Activated gamma-delta T cell (primary cell): ENCODE data around the gene RAB11FIP4.

Experiments
- DNase-seq: peaks from one replicate; lab custom pipeline; 2025; lab: John Stamatoyannopoulos, UW

RAB11FIP4 gene

DNA sequence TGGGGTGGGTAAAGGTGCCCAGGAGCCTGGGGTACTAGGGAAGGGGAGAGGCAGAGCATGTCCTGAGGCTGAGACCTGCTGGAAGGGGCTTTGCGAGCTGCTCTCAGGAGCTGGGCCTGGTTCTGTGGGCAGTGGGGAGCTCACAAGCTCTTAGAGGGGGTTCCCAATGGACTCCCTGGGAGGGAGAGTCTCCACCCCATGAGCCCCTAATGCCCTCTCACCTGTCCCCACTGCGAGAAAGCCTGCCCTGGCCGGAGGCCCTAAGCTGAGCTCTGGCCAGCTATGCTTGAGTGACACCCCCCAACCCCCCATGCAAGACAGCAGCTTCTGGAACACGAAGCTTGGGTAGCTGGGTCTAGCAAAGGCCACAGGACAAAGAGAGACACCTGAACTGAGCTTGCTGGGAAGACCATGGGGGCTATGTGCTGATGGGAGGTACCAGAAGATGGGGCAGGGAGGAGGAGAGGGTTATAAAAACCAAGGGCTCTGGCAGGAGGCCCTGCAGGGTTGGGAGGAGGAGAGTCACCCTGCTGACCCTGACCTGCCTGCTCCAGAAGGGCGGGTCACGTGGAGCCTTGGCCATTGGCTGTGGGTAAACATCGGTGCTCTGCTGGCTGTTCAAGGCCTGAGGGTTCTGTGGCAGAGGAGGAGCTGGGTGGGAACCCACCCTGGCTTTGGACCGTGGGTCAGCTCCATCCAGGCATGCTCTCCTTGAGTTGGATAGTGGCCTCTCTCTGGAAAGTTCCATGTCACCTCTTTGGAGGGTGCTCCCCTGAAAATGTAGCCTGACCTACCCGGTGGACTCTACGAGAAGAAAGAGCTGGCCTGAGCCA, 106.7 kb downstream of the RAB11FIP4 start:
- DNase-seq: no peak

DNA sequence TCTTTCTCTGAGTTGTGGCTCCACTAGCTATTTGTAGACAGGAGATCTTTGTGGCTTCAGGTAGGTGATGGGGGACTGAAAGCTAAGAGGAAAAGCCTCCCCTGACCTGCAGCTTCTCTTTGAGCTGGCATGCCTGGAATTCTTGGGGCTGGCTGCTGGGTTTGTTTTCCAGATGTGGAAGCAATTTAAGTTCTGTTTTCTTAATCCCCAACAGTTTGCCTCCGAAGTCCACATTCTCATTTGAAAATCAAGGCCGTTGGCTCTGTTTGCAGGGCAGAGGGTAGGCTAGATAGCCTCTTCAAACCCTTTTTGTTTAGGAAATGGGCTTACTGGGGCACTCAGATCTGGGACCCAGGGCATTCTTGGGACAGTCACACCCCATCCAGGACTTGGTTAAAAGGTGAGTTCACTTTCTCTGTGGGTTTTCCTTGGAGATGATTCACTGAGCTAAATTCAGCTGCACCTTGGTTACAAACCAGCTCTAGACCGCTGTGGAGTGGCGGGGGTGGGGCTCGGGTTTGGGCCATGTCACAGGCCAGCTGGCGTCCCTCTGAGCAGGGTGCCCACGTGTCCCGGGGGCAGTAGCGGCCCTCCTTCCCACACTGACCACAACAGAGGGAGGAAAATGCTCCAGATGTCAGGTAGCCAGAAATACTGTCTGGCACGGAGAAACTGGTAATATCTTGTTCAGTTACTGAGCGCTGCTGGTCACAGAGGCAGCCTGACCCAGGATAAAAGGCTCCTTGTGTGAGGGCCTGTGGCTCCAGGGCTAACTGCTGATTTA, 108.5 kb downstream of the RAB11FIP4 start:
- no peak for DNase-seq

DNA sequence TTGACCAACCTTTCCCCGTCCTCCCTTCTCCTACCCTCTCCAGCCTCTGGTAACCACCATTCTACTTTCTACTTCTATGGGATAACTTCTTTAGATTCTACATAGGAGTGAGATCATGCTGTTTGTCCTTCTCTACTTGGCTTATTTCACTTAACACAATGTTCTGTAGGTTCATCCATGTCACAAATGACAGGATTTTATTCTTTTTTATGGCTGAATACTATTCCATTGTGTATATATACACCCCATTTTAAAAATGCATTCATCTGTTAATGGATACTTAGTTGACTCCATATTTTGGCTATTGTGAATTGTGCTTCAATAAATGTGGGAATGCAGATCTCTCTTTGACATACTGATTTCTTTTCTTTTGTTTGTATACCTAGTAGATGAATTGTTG, 115.0 kb downstream of the RAB11FIP4 start:
- no peak for DNase-seq

DNA sequence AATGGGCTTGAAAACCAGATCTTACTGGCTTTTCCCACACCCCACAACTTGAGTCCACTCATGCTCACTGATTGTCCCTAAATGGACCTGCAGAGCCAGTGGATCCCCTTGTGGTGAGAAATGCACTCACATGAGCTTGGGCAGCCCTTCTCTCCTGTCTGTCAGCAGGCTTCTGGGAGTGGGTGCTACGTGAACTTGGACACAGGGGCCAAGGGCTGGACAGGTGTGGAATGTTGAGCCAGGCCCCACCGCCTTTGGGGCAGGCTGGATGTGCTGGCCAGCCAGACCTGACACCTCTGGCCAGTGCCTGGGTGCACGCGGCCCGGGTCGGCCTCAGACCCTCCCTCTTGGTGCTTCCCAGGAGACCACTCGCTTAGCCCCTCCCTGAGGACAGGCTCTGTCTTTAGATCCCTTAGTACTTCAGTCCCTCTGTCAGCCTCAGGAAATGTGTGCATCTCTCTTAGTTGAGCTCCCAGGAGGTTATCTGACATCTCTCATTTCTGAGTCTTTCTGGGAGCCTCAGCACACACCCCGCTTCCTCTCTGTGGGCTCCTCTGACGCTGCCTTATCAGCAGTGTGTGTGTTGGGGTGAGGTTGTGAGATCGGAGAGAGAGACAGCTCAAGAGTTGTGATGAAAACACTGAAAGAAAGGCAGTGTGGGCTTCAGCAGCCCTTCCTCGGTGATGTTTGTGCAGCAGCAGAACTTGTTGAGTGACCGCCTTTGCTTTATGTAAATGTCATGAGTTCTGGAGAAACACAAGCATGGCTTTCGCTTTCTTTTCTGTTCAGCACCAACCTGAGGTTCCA, 117.0 kb downstream of the RAB11FIP4 start:
- no peak for DNase-seq

- no peak for DNase-seq
These were observed 117.8 kb downstream of the RAB11FIP4 start for GRCh38 chr17:31509095-31509804.

DNA sequence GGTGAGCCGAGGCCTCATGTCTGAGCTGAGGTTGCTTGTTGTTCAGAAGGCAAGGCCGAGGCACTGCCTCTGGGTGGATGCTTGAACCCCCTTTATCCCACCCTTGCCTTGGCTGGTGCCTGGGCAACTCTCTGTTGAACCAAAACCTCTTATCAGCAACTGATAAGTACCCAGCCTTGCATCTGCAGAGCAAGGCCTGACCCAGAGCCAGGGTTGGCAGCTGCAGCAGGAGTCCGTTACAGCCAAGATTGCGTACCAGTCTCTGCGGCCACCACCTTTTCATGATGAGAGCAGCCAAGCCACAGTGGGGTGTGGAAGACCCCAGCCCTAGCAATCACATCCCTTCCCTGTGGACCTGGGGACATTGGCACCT, 118.3 kb downstream of the RAB11FIP4 start:
- no peak for DNase-seq

DNA sequence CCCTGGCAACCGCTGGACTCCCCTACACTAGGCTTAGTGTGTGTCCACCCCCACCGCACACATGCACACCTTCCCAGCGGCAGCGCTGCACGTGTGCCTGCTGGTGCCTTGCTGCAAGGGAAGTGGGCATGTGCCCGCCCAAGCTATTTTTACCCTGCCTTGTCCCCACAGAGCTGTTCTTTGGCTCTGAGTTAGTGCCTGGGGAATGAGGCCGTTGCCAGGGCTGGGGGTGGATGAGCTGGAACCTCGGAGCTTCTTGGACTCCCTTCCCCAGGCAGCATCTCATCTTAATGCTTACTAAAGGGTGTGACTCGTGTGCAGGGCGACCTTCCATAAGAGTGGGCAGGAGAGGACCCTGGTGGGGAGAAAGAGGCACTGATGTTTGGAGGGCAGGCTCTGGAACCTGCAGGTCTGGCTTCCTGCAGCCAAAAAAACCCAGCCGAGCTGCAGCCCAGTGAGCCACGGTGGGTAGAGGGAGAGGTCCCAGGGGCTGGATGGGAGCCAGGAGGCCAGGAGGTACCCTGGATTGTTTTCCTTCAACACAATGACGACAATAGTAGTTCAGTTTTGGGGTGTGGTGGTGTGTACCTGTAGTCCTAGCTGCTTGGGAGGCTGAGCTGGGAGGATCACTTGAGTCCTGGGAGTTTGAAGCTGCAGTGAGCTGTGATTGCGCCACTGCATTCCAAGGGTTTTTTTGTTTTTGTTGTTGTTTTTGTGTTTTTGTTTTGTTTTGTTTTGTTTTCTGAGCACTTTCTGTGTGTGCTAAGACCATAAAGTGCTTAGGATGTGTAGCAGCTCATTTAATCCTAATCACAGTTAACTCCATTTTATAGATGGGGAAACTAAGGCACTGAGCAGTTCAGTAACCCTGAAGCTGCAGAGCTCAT, 119.1 kb downstream of the RAB11FIP4 start:
- DNase-seq: no peak

DNA sequence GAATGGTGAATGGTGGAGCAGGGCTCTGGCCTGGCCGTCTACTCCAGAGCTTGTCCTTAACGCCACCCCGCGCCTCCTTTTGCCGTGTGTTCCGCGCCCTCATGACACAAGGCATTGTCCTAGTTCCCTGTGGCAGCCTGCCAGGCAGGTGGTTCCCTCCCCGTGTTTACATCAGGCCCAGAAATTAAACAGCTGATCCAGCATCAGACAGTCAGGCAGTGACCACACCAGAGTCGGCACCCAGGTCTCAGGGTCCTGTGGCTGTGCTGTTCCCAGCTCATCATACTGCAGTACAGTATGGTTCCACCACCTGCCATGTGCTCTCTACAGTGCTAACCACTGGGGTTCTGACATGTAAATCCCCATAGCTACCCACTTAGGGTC, 119.7 kb downstream of the RAB11FIP4 start:
- DNase-seq: no peak

GRCh38 chr17:31511580-31511979, 120.1 kb downstream of the RAB11FIP4 start:
- DNase-seq: no peak

DNA sequence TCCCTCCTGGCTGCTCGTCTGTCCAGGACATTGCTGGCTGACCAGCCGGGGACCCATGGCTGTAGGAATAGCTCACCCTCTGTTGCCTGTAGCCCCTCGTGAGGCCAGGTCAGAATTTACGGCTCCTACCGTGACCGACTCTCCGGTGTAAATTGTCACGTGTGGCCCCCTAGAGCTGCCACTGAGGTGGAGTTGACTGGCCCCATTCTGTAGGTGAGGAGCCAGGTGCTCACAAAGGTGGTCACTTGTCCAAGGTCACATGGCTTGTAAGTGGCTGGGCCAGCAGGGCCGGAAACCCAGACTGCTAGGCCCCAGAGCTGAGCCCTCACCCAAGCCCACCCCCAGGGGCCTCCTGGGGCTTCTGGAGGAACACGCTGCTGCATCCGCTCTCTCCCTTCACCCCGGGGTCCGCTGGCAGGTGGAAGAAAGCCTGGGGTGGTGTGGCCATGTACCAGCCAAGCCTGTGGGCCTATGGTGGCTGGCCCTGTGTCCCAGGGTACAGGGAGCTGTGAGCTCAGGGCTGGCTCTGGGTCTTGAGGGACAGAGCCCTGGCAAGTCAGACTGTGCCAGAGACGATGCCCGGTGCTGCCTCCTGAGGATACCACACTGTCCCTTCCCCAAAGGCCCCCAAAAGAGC, 120.7 kb downstream of the RAB11FIP4 start:
- no peak for DNase-seq

DNA sequence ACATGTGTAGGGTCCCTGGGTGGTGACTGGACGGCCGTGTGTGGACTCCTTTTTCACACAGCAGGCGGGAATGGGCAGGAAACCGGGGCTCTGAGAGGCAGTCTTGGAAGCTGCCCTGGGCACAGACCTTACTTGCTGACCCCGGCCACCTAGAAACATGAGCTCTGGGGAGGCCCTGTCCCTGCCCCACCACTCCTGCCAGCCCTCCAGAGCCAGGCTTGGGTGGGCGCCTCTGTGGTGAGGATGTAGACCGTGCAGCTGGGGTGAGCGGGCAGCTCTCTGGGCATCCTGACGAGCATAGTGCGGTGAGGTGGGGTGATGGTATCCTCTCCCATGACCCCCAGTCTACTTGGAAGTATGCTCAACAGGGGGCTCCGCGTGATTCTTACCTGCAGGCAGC, 121.3 kb downstream of the RAB11FIP4 start:
- no peak for DNase-seq

GRCh38 chr17:31513731-31514427, 122.4 kb downstream of the RAB11FIP4 start:
- DNase-seq: no peak

- no peak for DNase-seq
These were observed 123.8 kb downstream of the RAB11FIP4 start for GRCh38 chr17:31515267-31515666.

DNA sequence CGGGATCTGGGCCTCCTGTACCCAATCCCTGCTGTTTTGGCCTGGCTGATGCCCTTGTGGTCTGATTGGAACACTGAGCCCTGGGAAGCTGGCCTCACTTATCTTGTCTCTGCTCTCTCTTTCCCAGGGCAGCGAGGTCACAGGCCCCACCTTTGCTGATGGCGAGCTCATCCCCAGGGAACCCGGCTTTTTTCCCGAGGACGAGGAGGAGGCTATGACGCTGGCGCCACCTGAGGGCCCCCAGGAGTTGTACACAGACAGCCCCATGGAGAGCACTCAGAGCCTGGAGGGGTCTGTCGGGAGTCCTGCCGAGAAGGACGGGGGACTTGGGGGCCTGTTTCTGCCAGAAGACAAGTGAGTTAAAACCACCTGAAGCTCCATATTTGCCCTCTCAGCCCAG, 126.0 kb downstream of the RAB11FIP4 start:
- no peak for DNase-seq

DNA sequence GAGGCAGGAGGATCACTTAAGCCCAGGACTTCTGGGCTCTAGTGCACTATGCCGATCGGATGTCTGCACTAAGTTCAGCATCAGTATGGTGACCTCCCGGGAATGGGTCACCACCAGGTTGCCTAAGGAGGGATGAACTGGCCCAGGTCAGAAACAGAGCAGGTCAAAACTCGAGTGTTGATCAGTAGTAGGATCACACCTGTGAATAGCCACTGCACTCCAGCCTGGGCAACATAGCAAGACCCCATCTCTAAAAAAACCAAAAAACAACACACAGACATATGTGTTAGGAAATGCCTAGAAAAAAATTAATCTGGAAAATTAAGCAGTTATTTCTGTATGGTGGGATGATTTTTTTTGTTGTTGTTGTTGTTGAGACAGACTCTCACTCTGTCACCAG, 127.0 kb downstream of the RAB11FIP4 start:
- no peak for DNase-seq

DNA sequence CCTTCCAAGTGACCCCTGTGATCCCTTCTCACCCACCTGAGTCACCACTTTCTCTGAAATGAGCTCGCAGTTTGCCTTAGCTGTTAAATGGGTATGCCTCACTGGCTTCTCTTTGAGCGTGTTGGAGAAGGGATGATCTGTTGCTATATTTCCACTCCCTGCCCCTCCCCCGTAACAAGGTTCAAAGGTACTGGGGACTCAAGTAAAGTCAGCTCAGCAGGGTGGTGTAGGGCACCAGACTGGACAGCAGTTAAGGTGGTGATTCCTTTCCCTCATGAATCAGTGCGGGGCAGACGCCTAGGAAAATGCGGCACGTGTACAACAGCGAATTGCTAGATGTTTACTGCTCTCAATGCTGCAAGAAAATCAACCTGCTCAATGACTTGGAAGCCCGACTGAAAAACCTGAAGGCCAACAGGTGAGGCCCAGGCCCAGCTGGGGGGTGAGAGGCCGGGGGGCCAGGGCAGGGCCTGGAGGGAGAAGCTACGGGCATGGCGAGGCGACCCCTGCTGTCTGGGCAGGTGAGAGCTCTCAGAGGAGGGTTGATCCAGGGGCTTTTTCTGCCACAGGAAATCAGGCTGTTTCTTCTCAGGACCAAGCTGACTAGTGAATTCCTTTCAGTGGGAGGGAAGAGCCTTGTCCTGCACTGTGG, 130.3 kb downstream of the RAB11FIP4 start:
- no peak for DNase-seq

- DNase-seq: no peak
These were observed 130.9 kb downstream of the RAB11FIP4 start for GRCh38 chr17:31522284-31522931.

DNA sequence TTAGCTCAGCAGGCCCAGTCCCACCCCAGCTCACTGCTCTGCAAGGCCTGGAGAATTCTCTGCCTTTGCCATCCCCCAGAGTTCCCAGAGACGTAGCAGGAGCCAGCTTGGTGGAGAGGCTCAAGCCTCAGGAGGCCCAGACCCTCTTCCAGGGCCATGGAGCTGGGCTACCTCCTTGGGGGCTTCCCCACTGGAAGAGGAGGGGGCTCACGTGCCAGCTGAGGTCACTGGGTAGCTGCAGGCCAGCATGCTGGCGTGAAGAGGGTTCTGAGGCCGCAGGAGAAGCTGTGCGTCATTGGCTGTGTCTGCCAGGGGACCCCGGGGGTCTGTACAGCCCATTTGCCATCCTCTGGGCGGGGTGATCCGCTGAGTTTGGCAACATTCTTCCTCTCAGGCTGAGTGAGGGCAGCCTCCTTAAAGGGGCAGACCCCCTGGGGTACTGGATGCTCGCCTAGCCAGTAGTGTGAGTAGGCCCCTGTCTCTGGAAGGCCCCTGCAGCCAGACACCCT, 131.6 kb downstream of the RAB11FIP4 start:
- DNase-seq: no peak
